GM12892 (cell line): ENCODE measurements around the gene PDLIM1.

Source experiments
- POLR2A ChIP-seq: IDR thresholded peaks from 2 replicates; pipeline ENCODE4 v1.6.1; 2011; ENCODE audit warnings: low read depth, low read length, control low read depth
- POLR2AphosphoS5 ChIP-seq: IDR thresholded peaks from 2 replicates; pipeline ENCODE4 v1.6.1; 2011; ENCODE audit warnings: low read depth, low read length, control low read depth
- TAF1 ChIP-seq: IDR thresholded peaks from 2 replicates; pipeline ENCODE4 v1.6.1; 2011; ENCODE audit warnings: low read depth, mild to moderate bottlenecking, control low read depth, low read length, borderline replicate concordance

- TF ChIP-seq POLR2AphosphoS5 (no peak), TAF1 (no peak), POLR2A (no peak)
Observed at GRCh38 chr10:95249467-95249866, 41.3 kb downstream of the PDLIM1 start.
